ENCODE measurements around the gene TNRC18. TPM values are rescaled to one million over a fixed set of nuclear protein-coding genes. Genes with fewer than 3 reads are reported as not detected.

The TNRC18 gene
- total and polyA plus RNA-seq, 9 of the 15 experiments (the other 6 are each of a cell fraction or from before 2014, with no cell fraction given): 0.03 to 43.2 (median 18.0) TPM

GRCh38 chr7:5381071-5381772 is 42.4 kb downstream of the TNRC18 start (continued):
- TF ChIP-seq GTF3C2 (IDR thresholded peaks at IDR 0.05; ENCODE audit: borderline replicate concordance, extremely low read depth, insufficient read length) (peak; percentile 60), ADNP (tag; IDR thresholded peaks at IDR 0.05) (0 out of 2 replicates have a peak, but pooled peaks have one; percentile 19), KDM1A (IDR thresholded peaks at IDR 0.05) (peak; percentile 66 to 81), SMARCA5 (IDR thresholded peaks at IDR 0.05) (peak; percentile 95), ZNF436 (CRISPR knock-in tag; IDR thresholded peaks at IDR 0.05) (peak; percentile 92), BCOR (IDR thresholded peaks at IDR 0.05) (peak; percentile 97), RCOR1 (IDR thresholded peaks at IDR 0.05; ENCODE audit: borderline replicate concordance in 1 of 2, low read depth in 2 of 2, low read length in 2 of 2) (peak in 1 of 2 experiments; percentile 32; a peak in 1 of 4 replicates), PTBP1 (IDR thresholded peaks at IDR 0.05; ENCODE audit: low read depth, low read length) (0 out of 2 replicates have a peak, but pooled peaks have one; percentile 33)
